ENCODE measurements around the gene PQBP1. TPM values are rescaled to one million over a fixed set of nuclear protein-coding genes. Genes with fewer than 3 reads are reported as not detected.

PQBP1 gene
- total and polyA plus RNA-seq, 2 donors (not counting 3 experiments of a cell fraction or from before 2014, with no cell fraction given), result 86.3 to 86.8 TPM

GRCh38 chrX:48918643-48919340 lies 21.1 kb downstream of the PQBP1 start, which contains the start of gene PIM2:
TSS of gene PIM2 (minus strand) at chrX:48919024. CDS start at chrX:48918834, 190 bp downstream.
- no peaks in the 10 kb centered on the region for H3K9me1 ChIP-seq (replicated peaks; ENCODE audit: control insufficient read depth, extremely low read depth, insufficient read depth, low read length)
- FAIRE-seq (peak; percentile 97), DNase-seq (ENCODE audit: low read depth, low spot score) (peak; percentile 89)
- H4K20me1 ChIP-seq (replicated peaks; ENCODE audit: control insufficient read depth, extremely low read depth, insufficient read depth, low read length), result no peaks in the 10 kb centered on the region
- no peaks in the 10 kb centered on the region for H3K27me3 ChIP-seq (ENCODE audit: control insufficient read depth in 2 of 2, insufficient read depth in 2 of 2, low read length in 2 of 2)
- H3K36me3 ChIP-seq (ENCODE audit: control insufficient read depth in 2 of 2, extremely low read depth in 1 of 2, insufficient read depth in 2 of 2, low read length in 2 of 2), result peaks cover 0 to 4% of the 10 kb centered on the region in 2 experiments
- TF ChIP-seq POLR2AphosphoS5 (IDR thresholded peaks at IDR 0.05; ENCODE audit: insufficient read depth, low read depth, low read length) (peak; percentile 83), POLR2A (IDR thresholded peaks at IDR 0.05; ENCODE audit: low read depth, low read length) (peak; percentile 81), GATA2 (IDR thresholded peaks at IDR 0.05; ENCODE audit: insufficient read depth, insufficient read length, low read depth, low read length) (no peak), FOS (IDR thresholded peaks at IDR 0.05; ENCODE audit: borderline replicate concordance, insufficient read depth, low read length) (no peak), JUN (IDR thresholded peaks at IDR 0.05; ENCODE audit: borderline replicate concordance, insufficient read depth, insufficient read length, low read depth) (no peak), EZH2 (IDR thresholded peaks at IDR 0.05; ENCODE audit: borderline replicate concordance, low read depth, low read length, severe bottlenecking) (no peak), CTCF (IDR thresholded peaks at IDR 0.05; ENCODE audit: extremely low read depth in 1 of 2, insufficient read depth in 1 of 2, low read depth in 1 of 2, low read length in 2 of 2) (no peak), MYC (IDR thresholded peaks at IDR 0.05; ENCODE audit: low read depth, low read length) (no peak), MAX (IDR thresholded peaks at IDR 0.05; ENCODE audit: insufficient read depth, insufficient read length) (no peak)
- H3K79me2 ChIP-seq (ENCODE audit: control insufficient read depth, insufficient read depth, low read length), result peaks cover 2% of the 10 kb centered on the region
- intact Hi-C loops (cut with micrococcal nuclease), result loop anchor here (1.0 kb wide), 1 partner anchor 40 kb away; no protein-coding TSS in a partner anchor
- H2AFZ ChIP-seq (ENCODE audit: low read depth, low read length), result peak within 1 kb of the TSS; percentile 27
- no peak within 1 kb of the TSS for H3K9ac ChIP-seq (replicated peaks; ENCODE audit: extremely low read depth, insufficient read depth, low read length)
- no TSS peak for BruUV-seq (replicated peaks)
- H3K9me3 ChIP-seq (replicated peaks; ENCODE audit: control insufficient read depth, insufficient read depth, low read length), result no peaks in the 10 kb centered on the region
- dilution Hi-C loops (cut with MboI; ENCODE audit: extremely low pct_ligation_motif_present, low sequenced_read_pairs), result no loop called here
- peak within 1 kb of the TSS; percentile 31 for H3K27ac ChIP-seq (ENCODE audit: insufficient read depth, low read depth, low read length)
- H3K4me3 ChIP-seq (replicated peaks in 1 of 3; ENCODE audit: insufficient read depth in 1 of 3, low read depth in 1 of 3, low read length in 3 of 3), result peak within 1 kb of the TSS; percentile 50 to 63 (median 61)
- CTCF ChIA-PET, result interaction anchor here (1.0 kb wide), 1 partner anchor 27 kb away, joined by 3 read pairs; no protein-coding TSS in a partner anchor
- H3K4me2 ChIP-seq (ENCODE audit: insufficient read depth, low read length), result peak within 1 kb of the TSS; percentile 46
- POLR2A ChIA-PET, result no interaction called here
- H3K4me1 ChIP-seq (ENCODE audit: control insufficient read depth, extremely low read depth, insufficient read depth, low read length), result peaks cover 2% of the 10 kb centered on the region

Data from endothelial cell of umbilical vein (primary cell).